Cardiac fibroblast (primary cell): Measurements from ENCODE around the gene EHD4.

ENCODE experiments used
- DNase-seq, 2 donors: peaks; one replicate each; pipeline versions ENCODE4 v3.0.0 to v3.0.0-alpha.2; 2010; ENCODE audit warnings: low read depth in 2 of 2
- H3K4me3 ChIP-seq, 2 donors: replicated peaks in 1 of 2; 1 replicate in 1 of 2; 2 replicates in 1 of 2; pipeline ENCODE4 v1.5.1; 2011; ENCODE audit warnings: low read depth in 2 of 2, low read length in 2 of 2, mild to moderate bottlenecking in 2 of 2, moderate library complexity in 1 of 2
- CTCF ChIP-seq: IDR thresholded peaks from one replicate; pipeline ENCODE4 v1.5.1; 2011; ENCODE audit warnings: low read depth, mild to moderate bottlenecking, low read length, inconsistent platforms

Gene EHD4

GRCh38 chr15:41972253-41973242 lies at the start of gene EHD4:
Gene EHD4, minus strand, starts transcription at chr15:41972557. Its CDS starts 63 bp downstream, at chr15:41972494.
- DNase-seq, result peak; percentile 99
- TF ChIP-seq CTCF, result peak; percentile 21
- H3K4me3 ChIP-seq, result peak within 1 kb of the TSS; percentile 89 to 100

- no peak for TF ChIP-seq CTCF
- no peak overlapping the region for H3K4me3 ChIP-seq
Measured at GRCh38 chr15:42021593-42021992, 49.2 kb upstream of the EHD4 start.

GRCh38 chr15:42020713-42021273 lies 48.4 kb upstream of the EHD4 start, which contains the start of gene PLA2G4E:
Gene PLA2G4E, minus strand, starts transcription at chr15:42021042. Its CDS starts 12 bp downstream, at chr15:42021030.
- no peak within 1 kb of the TSS for H3K4me3 ChIP-seq
- TF ChIP-seq CTCF, result no peak
- DNase-seq, result no peak

More at GRCh38 chr15:42021593-42021992, 49.2 kb upstream of the EHD4 start:
- no peak for DNase-seq

GRCh38 chr15:42018306-42019224 lies 46.2 kb upstream of the EHD4 start:
- peak in 1 of 2 donors; percentile 2 for DNase-seq
- no peak for TF ChIP-seq CTCF
- H3K4me3 ChIP-seq, result no peak overlapping the region

GRCh38 chr15:42016971-42017370 lies 44.6 kb upstream of the EHD4 start:
- no peak for DNase-seq
- no peak for TF ChIP-seq CTCF
- no peak overlapping the region for H3K4me3 ChIP-seq

- no peak overlapping the region for H3K4me3 ChIP-seq
- no peak for TF ChIP-seq CTCF
- no peak for DNase-seq
Measured at GRCh38 chr15:42014406-42014805, 42.0 kb upstream of the EHD4 start.
